Stimulated activated CD8-positive, alpha-beta memory T cell treated with anti-CD3 and anti-CD28 coated beads, Interleukin-4, amount 100 ng/mL, for 1 hour (primary cell): Measurements from ENCODE around the gene EML3.
"Not testable (repeated sequence)": the region's sequence is repeated elsewhere in the genome, so short reads cannot be mapped to it uniquely, and the experiment has no call there.

Experiments
- DNase-seq, 2 donors: peaks; one replicate each; pipeline ENCODE4 v3.0.0-alpha.2; 2020; ENCODE audit warnings: low read depth in 2 of 2, low spot score in 1 of 2

Gene EML3

DNA sequence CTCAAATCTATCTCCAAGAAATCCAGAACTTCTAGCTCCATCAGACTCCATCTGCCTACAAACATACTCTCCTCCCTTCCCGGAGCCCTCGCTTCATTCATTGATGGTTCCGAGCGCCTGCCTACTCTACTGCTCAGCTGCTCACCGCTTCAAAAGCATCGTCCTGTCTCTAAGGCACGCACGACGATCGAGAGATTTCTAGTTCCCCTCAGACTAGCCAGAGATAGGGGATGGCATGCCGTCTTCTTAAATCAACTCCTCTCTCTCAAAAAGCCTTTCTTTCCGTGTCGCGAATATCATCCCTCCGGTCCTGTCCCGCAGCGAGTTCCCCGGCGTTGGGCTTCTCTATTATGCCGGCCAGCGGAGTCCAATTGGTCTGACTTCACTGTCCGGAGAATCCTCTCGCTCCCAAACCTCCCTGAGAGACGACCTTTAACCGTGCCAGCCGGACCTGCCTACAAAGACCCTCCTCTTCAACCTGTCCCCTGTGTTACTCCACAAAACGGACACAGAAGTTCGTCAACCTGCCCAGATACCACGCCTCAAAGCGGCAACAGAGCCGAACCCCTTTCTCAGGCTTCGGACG, 39.5 kb downstream of the EML3 start:
- DNase-seq: no peak

DNA sequence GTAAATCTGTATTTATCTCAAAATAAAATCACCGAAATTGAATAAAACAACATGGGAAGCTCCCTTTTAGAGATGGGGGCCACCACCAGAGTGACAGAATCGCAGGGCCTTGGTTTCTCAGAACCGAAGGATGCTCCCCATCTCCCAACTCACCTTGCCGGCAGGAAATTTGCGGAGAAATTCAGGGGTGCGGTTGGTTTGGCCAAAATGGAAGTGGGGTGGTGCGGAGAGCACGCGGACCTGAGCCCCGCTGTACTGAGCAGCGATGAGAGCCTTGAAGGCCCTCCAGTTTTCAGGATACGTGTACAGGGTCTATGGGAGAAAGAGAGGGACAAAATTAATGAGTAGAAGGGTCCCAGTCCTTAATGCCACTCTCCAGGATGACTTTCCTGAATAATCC, 40.1 kb downstream of the EML3 start:
- DNase-seq: no peak

GRCh38 chr11:62571493-62571892, 41.1 kb downstream of the EML3 start:
- DNase-seq: not testable (repeated sequence)

DNA sequence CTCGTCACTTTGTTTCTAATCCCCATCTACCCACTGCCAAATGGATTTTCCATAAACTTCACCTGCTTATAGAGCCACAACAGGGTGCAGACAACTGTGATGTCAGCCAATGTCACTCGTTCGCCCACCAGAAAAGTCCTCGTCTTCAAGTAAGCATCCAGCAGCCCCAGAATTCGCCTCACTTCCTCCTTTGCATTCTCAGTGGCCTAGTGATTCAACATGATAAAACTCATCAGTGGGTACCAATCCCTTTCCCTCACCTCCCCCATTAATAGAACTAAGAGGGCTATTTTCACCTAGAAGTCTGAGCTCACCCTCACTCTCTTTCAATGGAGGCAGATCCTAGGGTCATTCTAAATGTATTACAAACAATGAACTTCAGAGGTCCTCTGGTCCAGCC, 41.7 kb downstream of the EML3 start:
- not testable (repeated sequence) for DNase-seq

DNA sequence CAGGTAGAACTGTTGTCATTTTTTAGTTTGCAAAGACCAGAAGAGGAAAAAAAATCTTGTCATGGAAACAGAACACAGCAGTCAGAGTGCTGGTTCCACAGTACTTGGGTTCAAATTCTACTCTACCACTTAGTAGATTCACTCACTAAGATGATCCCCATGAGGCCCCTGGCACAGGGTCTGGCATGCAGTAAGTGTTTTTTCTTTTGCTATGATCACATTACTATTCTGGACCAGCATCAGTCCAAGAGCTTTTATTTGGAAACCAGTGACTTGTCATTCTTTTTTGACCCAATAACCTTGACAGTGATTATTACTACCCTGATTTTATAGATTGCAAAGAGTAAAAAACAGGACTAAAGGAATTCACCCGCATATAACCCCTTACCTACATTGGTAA, 43.0 kb downstream of the EML3 start:
- no peak for DNase-seq

DNA sequence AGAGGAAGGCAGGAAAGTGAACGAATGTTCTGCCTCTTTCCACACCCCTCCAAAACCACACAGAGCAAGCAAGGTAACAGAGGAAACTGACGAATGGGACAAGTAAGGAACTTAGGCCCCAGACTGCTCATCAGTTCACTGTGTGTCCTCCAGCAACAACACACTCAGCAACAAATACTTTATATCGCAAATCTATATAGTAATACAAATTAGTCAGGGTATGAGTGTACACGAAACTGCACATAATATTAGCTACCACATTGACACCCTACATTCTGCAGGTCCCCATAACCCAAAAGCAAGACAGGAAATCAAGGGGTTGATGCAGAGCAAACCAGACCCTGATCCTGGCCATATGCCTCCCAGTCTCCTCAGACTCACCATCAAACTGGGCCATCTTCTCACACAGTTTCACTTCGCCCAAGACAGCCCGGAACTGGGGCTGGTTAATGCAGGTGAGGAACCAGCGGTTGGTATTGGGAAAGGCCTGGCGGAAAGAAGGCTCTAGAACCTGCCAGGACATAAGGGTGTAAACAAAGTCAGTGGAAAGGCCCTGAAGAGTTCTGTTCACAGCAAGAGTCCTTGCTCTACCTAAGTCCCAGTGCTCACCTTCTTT, 45.4 kb downstream of the EML3 start:
- no peak for DNase-seq

GRCh38 chr11:62566247-62566646, 46.3 kb downstream of the EML3 start:
- no peak for DNase-seq

GRCh38 chr11:62565100-62565802, 47.3 kb downstream of the EML3 start:
- DNase-seq: no peak

GRCh38 chr11:62561677-62562230, 50.8 kb downstream of the EML3 start:
- DNase-seq: not testable (repeated sequence)

DNA sequence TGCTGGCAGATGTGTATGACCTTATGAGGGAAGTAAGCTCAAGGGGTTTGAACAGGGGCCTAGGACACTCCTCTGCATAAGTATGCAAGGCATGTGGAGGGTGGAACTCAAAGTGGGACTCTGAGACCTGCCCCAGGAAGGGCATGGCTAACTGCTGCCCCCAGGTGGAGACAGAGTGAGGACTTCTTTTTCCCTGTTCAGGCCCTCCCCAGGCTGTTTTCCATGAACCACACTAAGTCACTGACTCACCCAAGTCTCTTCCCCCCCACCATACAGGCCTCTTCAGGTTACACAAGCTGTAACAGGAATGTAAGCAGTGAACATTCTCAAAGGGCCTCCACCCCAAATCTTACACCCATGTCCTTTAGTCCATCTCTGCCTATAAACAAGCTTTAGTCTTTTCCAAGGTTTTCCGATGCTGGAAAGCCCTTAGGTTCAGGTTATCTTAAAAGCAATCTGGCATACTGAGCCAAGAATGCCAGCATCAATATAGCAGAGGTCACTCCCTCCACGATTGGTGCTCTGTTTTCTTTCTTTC, 51.9 kb downstream of the EML3 start:
- peak in 1 of 2 donors; percentile 73 for DNase-seq

DNA sequence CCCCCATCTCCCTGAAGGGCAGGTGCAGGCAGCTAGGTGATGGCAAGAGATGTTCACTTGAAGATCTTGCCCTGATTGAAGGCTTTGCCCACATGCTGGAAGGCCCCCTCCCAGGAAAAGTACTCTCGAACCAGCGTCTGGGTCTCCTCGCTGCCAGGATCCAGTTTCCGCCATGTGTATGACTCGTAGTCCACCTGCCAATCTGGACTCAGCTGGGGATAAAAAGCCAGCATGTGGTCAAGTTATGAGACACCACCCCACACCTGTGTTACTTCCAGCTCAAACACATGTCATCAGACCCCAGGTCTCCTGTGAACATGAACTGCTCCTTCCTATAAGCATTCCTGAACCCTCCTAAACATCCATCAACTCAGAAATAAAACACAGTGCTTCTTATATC, 52.9 kb downstream of the EML3 start:
- not testable (repeated sequence) for DNase-seq

GRCh38 chr11:62559204-62559603, 53.4 kb downstream of the EML3 start:
- no peak for DNase-seq

GRCh38 chr11:62558669-62559068, 53.9 kb downstream of the EML3 start:
- no peak for DNase-seq

- no peak for DNase-seq
Observed at GRCh38 chr11:62556875-62557631, 55.5 kb downstream of the EML3 start.

- peak; percentile 52 to 71 for DNase-seq
Observed at GRCh38 chr11:62556108-62556874, 56.3 kb downstream of the EML3 start.

- DNase-seq: no peak
Observed at GRCh38 chr11:62555464-62556107, 57.0 kb downstream of the EML3 start.

DNA sequence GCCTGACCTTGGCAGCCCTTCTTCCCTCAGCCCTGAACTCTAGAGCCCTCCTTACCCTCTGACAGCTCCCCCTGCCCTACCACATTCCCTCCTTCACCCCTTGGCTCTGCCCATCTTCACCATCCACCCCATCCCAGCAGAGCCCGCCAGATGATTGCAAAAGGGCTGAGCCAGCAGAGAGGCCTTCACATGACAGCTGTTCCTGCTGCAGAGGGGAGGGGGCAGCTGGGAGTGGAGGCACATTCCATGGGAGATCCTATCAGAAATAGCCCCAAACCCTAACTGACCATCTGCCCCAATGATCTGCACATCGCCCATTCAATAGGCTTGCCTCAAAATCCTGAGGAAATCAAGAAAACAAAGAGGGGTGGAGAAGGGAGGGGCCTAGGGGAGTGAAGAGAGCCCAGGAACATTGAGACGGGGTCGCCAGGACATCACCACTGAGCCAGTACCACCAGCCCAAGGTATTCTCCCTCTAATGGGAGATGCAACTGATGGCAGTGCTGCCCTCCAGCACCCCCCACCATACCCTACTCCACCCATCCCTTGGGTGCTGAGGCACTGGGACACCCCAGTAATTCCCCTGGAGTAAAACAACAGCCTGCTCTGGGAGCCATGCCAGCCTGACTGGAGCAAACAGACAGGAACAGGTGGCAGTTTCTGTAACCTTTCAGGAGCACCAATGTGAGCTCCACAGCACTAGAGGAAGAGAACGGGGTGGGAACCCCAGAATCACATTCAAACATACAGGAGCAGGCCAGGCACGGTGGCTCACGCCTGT, 58.0 kb downstream of the EML3 start:
- no peak for DNase-seq

DNA sequence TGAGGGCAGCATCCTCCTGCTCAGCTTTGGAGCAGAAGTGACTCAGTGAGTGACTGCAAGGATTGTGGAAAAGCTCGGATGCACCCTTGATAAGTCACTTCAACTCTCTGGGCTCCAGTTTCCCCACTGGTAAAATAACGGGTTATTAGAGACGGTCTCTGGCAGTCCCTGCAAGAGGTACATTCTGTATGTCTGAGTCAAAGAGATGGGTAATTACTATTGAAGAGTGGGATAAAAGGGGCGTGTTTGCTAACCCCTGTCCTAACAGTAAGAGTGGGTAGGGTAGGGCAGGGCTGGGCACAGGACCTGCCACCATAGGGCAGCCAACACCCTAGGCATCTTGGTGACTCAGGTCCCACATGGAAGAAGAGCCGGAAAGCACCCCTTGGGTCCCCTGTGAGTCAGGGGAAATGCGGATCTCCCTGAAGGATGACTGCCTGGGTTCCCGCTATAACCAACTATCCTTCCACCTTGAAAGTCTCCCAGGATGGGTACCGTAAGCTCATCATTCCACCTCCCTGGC, 58.7 kb downstream of the EML3 start:
- DNase-seq: no peak
